Activated T-cell treated with anti-CD3 and anti-CD28 coated beads, Interleukin-2, amount 50 U/mL, for 1 hour (primary cell): ENCODE data around the gene CLDN18.

Source experiments
- DNase-seq: peaks from one replicate; pipeline ENCODE4 v3.0.0-alpha.2; 2020

The CLDN18 gene

GRCh38 chr3:138009476-138010272 is at the start of gene CLDN18:
CLDN18 (plus strand) TSS chr3:138010165; CDS start chr3:138010226, 61 bp downstream.
- no peak for DNase-seq

DNA sequence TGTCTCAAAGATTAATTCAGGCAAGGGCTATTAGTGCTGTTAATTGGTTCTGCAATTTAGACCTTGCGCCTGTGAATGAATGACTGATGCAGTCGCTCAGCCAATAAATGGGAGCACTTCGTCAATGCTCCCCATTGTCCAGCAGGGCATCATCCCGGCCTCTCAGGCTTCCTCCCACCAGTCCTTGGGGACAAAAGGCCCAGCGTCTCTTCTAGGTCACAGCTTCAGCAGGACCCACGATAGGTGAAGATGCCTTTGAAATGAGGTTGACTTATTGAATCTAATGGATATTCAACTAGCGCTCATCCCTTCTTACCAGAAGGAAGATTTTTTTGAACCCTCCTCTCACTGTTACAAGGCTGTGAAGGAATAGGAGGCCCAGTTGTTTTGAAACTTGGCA is 47.7 kb upstream of the CLDN18 start:
- no peak for DNase-seq

GRCh38 chr3:137963463-137963862 is 46.5 kb upstream of the CLDN18 start:
- no peak for DNase-seq

GRCh38 chr3:137970914-137971831 is 38.8 kb upstream of the CLDN18 start:
- peak; percentile 40 for DNase-seq

DNA sequence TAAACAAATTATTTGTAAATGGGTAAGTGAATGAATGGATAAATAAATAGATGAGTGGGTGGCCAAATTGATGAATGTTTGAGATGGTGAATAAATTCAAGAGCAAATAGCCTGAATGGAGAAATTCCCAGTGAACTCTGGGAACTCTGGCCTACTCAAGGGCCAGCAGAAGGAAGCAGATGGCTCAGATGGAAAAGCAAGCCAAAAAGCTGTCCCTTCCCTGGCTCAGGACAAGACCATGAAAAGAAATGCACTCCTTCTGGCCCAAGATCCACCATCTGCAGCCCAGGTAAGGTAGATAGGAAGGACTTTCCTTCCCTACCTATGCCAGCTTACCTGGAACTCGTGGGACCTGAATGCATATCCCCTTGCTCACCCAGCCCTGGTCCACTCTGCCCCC is 37.6 kb upstream of the CLDN18 start:
- DNase-seq = no peak

- no peak for DNase-seq
Measured at GRCh38 chr3:137978328-137978727, 31.6 kb upstream of the CLDN18 start.

DNA sequence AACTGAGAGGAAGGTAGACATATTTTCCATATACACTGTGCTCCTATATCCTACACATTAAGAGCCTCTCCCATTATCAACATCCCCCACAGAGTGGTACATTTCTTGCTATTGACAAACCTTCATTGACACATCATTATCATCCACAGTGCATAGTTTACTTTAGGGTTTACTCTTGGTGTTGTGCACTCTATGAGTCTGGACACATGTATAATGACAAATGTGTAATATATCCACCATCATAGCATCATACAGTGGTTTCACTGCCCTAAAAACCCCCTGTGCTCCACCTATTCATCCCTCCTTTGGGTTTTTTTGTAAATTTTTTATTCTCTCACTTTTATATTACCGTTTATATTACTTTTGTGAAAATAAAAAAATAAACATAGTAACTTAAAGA is 22.2 kb upstream of the CLDN18 start:
- DNase-seq = no peak

- no peak for DNase-seq
Measured at GRCh38 chr3:137988152-137988551, 21.8 kb upstream of the CLDN18 start.

- no peak for DNase-seq
Measured at GRCh38 chr3:137988982-137989381, 21.0 kb upstream of the CLDN18 start.

DNA sequence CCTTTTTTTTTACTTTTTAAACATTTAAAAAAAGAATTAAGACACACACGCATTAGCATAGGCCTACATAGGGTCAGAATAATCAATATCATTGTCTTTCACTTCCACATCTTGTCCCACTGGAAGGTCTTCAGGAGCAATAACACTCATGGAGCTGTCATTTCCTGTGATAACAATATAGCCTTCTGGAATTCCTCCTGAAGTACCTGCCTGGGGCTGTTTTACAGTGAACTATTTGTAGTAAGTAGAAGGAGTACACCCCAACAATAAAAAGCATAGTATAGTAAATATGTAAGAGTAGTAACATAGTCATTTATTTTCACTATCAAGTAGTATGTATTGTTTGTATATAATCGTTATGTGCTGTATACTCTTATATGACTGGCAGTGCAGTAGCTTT is 19.5 kb upstream of the CLDN18 start:
- DNase-seq = no peak

- DNase-seq = no peak
Measured at GRCh38 chr3:137992592-137992991, 17.4 kb upstream of the CLDN18 start.

DNA sequence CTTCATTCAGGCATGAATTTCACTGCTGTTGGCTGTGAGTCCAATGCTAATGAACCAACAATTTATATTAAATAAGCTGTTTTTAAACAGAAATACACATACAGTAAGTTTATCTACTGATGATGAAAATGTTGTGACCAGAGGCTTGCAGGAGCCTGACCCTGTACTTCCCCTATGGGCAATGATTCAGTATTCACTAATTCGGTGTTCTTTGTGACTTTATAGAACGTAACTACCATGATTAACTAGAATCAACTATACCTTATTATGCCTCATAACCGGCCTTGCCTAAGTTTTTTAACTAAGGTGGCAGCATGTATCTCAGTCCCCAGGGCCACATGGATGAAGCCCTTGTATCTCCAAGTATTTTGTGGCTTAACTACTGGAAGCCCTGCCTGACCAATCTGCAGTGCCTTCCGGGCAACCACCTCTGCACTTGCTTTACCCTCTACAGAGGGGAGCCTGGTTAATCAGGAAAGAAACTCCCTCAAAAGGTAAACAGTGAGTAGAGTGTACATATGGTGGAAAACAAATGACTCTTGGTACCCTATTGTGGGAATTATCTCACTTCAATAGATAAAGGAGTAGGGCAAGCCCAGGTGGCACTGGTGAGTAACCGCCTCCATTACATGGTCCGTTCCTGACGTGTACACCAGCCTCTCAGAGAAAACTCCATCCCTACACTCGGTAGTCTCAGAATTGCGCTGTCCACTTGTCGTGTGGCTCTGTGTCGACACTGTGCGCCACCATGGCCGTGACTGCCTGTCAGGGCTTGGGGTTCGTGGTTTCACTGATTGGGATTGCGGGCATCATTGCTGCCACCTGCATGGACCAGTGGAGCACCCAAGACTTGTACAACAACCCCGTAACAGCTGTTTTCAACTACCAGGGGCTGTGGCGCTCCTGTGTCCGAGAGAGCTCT is 11.6 kb upstream of the CLDN18 start:
- no peak for DNase-seq

DNA sequence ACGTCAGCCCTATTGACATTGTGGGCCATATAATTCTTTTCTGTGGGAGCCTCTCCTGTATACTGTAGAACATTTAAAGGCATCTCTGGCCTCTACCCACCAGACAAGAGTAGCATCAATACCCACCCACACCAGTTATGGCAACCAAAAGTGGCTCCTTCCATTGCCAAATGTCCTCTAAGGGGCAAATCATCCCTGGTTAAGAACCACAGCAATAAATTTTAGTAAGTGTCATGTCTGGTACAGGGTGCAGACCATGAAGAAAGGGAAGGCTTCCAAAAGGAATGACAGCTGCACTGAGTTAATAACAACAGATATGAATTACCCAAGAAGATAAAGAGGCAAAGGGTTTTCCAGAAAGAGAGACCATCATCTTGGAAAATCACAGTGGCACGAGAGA is 6.9 kb upstream of the CLDN18 start:
- no peak for DNase-seq

- DNase-seq = no peak
Measured at GRCh38 chr3:138005627-138006026, 4.3 kb upstream of the CLDN18 start.

GRCh38 chr3:138007898-138008297 is 2.1 kb upstream of the CLDN18 start:
- no peak for DNase-seq

DNA sequence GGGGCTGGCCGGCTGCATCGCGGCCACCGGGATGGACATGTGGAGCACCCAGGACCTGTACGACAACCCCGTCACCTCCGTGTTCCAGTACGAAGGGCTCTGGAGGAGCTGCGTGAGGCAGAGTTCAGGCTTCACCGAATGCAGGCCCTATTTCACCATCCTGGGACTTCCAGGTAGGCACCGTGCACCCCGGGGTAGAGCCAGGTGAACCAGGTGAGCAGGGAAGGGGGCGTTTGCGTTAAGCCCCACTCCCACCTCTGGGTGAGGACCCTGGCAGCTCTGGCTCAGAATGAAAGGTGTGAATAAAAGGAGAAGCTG is 267 bp downstream of the CLDN18 start:
- no peak for DNase-seq

DNA sequence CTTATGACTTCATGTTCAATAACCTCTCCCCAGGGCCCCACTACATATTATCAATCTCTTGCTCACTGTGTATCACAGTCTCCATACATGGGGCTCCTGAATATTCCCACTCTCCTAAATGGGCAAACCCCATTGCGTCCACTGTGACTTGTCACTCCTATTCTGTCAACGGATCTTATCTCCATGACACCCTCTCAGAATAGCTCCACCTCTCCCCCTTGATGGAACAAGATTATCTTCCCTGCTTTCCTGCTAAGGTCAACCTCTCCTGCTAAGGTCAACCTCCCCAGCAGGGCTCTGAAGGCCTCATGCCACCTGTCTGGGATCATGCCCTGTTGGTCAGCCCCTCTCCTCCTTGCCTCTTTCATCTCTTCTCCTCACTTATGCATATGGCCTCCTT is 1.8 kb downstream of the CLDN18 start:
- DNase-seq = no peak

GRCh38 chr3:138012526-138012925 is 2.6 kb downstream of the CLDN18 start:
- DNase-seq = no peak

GRCh38 chr3:138016065-138016464 is 6.1 kb downstream of the CLDN18 start:
- DNase-seq = no peak

GRCh38 chr3:138019281-138020069 is 9.5 kb downstream of the CLDN18 start:
- no peak for DNase-seq

DNA sequence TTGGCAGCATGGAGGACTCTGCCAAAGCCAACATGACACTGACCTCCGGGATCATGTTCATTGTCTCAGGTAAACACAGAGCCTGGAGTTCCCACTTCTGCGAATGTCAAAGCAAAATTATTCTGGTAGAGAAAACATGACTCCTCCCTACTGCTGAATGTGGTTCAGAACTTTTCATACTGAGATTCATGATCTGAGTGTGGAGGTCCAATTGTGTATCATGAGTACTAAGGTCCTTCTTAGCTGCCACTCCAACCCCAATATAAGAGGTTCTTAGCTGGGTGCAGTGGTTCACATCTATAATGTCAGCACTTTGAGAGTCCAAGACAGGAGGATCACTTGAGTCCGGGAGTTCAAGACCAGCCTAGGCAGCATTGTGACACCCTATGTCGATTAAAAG is 13.8 kb downstream of the CLDN18 start:
- DNase-seq = no peak

DNA sequence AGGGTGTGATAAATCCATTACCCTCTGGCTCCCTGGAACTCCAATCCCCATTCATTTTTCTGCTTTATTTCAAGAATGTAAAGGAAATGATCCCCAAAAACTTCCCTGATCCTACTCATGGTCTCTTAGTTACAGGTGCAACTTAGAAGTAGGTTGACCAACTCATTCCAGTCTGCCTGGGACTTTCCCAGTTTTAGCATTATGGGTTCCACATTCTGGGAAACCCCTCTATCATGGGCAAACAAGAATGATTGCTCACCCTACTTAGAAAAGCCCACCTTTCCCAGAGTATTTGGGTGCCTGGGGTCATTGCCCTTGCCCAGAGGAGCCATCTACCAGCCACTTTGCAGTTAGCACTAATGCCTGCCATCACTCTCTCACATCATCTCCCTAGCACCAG is 15.6 kb downstream of the CLDN18 start:
- DNase-seq = no peak
